ENCODE data around the gene MME. TPM values are rescaled to one million over a fixed set of nuclear protein-coding genes. Genes with fewer than 3 reads are reported as not detected.

The MME gene
- total RNA-seq, 2 experiments from 2014 or later = 0.69 to 1.8 TPM

DNA sequence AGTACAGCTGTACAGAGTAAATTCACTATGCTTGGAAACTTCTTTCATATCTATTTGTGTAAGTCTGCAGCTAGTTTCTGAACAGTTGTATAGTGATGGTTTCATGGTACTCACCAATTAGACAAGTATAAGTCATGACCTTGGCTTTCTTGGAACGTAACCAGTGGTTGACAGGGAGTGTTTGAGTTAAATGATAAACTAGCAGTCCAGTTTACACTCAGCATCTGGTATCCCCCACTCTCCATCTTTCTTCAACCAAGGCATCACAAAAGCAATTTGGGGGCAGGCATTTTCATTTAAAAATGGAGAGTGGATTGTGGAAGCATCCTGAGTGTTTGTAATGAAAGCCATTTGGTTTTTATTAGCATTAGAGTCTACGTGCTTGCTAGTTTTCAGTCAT is 26.0 kb downstream of the MME start:
- ATAC-seq (ENCODE audit: poor library complexity) = no peak
- Histone ChIP-seq H3K36me3 (ENCODE audit: insufficient read depth, low read length) (no peaks in the 10 kb centered on the region), H3K4me1 (ENCODE audit: insufficient read depth, low read length) (no peaks in the 10 kb centered on the region), H3K27me3 (ENCODE audit: control insufficient read depth in 1 of 2, insufficient read depth in 2 of 2, low read length in 2 of 2) (no peaks in the 10 kb centered on the region), H3K9me3 (ENCODE audit: control insufficient read depth in 1 of 2, insufficient read depth in 1 of 2, low read length in 2 of 2) (peaks cover 0 to 3% of the 10 kb centered on the region in 2 experiments), H3K27ac (ENCODE audit: low read depth in 1 of 2, low read length in 2 of 2) (no peak overlapping the region), H3K4me3 (ENCODE audit: low read length) (no peak overlapping the region)
- ChIA-PET POLR2A (no interaction called here), CTCF (no interaction called here)
- intact Hi-C loops (cut with DNase I, micrococcal nuclease) = no loop called here
- H3K36me3 Mint-ChIP-seq (ENCODE audit: low read depth) = no peaks in the 10 kb centered on the region
- no peaks in the 10 kb centered on the region for H3K27me3 Mint-ChIP-seq
- no peak overlapping the region for H3K27ac Mint-ChIP-seq
- DNase-seq = no peak
- TF ChIP-seq, protein P1, sequence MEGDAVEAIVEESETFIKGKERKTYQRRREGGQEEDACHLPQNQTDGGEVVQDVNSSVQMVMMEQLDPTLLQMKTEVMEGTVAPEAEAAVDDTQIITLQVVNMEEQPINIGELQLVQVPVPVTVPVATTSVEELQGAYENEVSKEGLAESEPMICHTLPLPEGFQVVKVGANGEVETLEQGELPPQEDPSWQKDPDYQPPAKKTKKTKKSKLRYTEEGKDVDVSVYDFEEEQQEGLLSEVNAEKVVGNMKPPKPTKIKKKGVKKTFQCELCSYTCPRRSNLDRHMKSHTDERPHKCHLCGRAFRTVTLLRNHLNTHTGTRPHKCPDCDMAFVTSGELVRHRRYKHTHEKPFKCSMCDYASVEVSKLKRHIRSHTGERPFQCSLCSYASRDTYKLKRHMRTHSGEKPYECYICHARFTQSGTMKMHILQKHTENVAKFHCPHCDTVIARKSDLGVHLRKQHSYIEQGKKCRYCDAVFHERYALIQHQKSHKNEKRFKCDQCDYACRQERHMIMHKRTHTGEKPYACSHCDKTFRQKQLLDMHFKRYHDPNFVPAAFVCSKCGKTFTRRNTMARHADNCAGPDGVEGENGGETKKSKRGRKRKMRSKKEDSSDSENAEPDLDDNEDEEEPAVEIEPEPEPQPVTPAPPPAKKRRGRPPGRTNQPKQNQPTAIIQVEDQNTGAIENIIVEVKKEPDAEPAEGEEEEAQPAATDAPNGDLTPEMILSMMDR (IDR thresholded peaks at IDR 0.05) = no peak
- H3K4me3 Mint-ChIP-seq = no peak overlapping the region
- H3K4me1 Mint-ChIP-seq (ENCODE audit: low read depth) = peaks cover 5% of the 10 kb centered on the region
- no peaks in the 10 kb centered on the region for H3K9me3 Mint-ChIP-seq

DNA sequence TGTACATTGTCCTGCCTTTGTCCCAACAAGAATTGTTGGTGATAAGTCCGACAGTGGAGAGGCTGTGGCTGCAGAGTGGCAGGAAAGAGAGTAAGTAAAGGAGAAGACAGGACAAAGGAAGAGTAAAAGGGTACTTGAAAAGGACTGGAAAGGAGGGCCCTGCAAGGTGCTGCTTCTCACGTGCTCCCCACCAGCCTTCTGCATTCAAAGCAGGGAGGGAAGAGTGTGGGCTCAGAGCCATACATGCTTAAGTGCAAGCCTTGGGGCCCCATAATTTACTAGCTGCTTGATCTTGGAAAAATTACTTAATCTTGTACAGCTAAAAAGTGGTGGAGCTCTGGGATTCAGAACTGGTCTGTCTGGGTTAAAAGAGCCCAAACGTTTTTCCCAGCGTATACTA is 29.9 kb downstream of the MME start:
- intact Hi-C loops (cut with DNase I, micrococcal nuclease) = no loop called here
- TF ChIP-seq, protein P1 (IDR thresholded peaks at IDR 0.05) = no peak
- ChIA-PET POLR2A (no interaction called here), CTCF (no interaction called here)
- no peak overlapping the region for H3K4me3 Mint-ChIP-seq
- Histone ChIP-seq H3K4me3 (ENCODE audit: low read length) (no peak overlapping the region), H3K36me3 (ENCODE audit: insufficient read depth, low read length) (no peaks in the 10 kb centered on the region), H3K9me3 (ENCODE audit: control insufficient read depth in 1 of 2, insufficient read depth in 1 of 2, low read length in 2 of 2) (peaks cover 0 to 3% of the 10 kb centered on the region in 2 experiments), H3K27me3 (ENCODE audit: control insufficient read depth in 1 of 2, insufficient read depth in 2 of 2, low read length in 2 of 2) (no peaks in the 10 kb centered on the region), H3K27ac (ENCODE audit: low read depth in 1 of 2, low read length in 2 of 2) (no peak overlapping the region), H3K4me1 (ENCODE audit: insufficient read depth, low read length) (no peaks in the 10 kb centered on the region)
- peaks cover 13% of the 10 kb centered on the region for H3K4me1 Mint-ChIP-seq (ENCODE audit: low read depth)
- no peaks in the 10 kb centered on the region for H3K9me3 Mint-ChIP-seq
- no peaks in the 10 kb centered on the region for H3K27me3 Mint-ChIP-seq
- DNase-seq (no peak), ATAC-seq (ENCODE audit: poor library complexity) (no peak)
- no peak overlapping the region for H3K27ac Mint-ChIP-seq
- no peaks in the 10 kb centered on the region for H3K36me3 Mint-ChIP-seq (ENCODE audit: low read depth)

DNA sequence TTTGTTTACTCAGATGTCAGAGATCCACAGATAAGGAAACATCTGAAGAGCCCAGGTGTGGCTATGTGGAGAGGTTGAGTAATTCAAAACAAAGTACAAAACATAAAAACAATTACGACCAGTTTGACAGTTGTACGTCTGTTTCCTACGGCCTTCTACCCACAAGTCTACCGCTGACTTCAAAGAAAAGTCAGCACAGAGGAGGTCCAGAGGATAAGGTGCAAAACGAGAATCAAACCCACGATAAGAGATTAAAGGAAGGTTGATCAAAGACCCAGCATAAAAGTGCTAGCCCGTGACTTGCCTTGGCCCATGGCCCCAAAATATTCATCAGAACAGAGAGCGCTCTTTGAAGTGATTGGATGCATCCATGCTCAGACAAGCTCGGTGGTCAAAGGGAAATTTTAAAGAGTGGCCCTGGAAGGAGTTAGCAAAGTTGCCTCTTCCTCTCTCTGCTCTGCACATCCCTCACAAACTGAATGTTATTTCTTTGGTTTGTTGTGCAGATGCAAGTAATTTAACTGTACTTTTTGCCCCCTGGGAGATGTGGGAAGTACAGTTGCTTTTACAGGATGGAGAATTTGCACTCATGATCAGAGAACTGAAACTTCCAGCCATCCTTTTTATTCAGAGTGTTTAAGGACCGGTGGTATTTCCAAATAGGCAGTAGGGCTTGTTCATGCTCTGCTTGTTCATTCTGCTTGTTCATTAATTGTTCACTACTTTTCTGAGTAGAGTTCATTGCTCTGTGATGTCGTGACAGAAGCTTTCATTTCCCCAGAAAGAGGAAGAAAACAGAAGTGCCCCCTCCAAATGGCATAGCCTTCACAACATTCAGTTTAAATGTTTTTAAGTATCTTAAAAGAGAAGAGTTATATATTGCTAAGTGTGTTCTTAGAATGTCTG is 31.1 kb downstream of the MME start:
- Histone ChIP-seq H3K4me1 (ENCODE audit: insufficient read depth, low read length) (no peaks in the 10 kb centered on the region), H3K9me3 (ENCODE audit: control insufficient read depth in 1 of 2, insufficient read depth in 1 of 2, low read length in 2 of 2) (peaks cover 0 to 3% of the 10 kb centered on the region in 2 experiments), H3K27ac (ENCODE audit: low read depth in 1 of 2, low read length in 2 of 2) (no peak overlapping the region), H3K36me3 (ENCODE audit: insufficient read depth, low read length) (no peaks in the 10 kb centered on the region), H3K4me3 (ENCODE audit: low read length) (no peak overlapping the region), H3K27me3 (ENCODE audit: control insufficient read depth in 1 of 2, insufficient read depth in 2 of 2, low read length in 2 of 2) (no peaks in the 10 kb centered on the region)
- H3K27me3 Mint-ChIP-seq = no peaks in the 10 kb centered on the region
- ChIA-PET POLR2A (no interaction called here), CTCF (no interaction called here)
- H3K4me3 Mint-ChIP-seq = no peak overlapping the region
- TF ChIP-seq, protein P1 (IDR thresholded peaks at IDR 0.05) = no peak
- ATAC-seq (ENCODE audit: poor library complexity) (peak; percentile 32), DNase-seq (peak in 2 of 14 experiments; percentile 6 to 15)
- H3K9me3 Mint-ChIP-seq = no peaks in the 10 kb centered on the region
- H3K36me3 Mint-ChIP-seq (ENCODE audit: low read depth) = no peaks in the 10 kb centered on the region
- intact Hi-C loops (cut with DNase I, micrococcal nuclease) = no loop called here
- no peak overlapping the region for H3K27ac Mint-ChIP-seq
- peaks cover 13% of the 10 kb centered on the region for H3K4me1 Mint-ChIP-seq (ENCODE audit: low read depth)
